ENCODE results near the gene LAMA3. TPM values are rescaled to one million over a fixed set of nuclear protein-coding genes. Genes with fewer than 3 reads are reported as not detected.

Gene LAMA3
- total RNA-seq, 1 experiment from 2014 or later = 5.6 TPM

DNA sequence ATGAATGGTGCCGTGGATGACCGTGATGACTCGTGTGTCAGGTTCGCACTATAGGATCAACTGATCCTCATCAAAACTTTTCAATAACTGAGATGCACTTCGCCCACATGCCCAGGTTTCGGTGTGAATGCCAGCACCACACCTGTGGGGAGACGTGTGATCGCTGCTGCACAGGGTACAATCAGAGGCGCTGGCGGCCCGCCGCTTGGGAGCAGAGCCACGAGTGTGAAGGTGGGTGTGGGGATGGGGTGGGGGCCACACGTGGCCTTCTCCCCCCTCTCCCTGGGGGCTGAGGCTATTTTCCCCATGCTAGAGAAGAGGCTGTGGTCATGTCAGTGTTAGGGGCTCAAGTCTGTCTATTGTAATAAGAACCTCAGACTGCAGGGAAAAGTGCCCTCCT lies 69.0 kb downstream of the LAMA3 start:
- intact Hi-C loops (cut with micrococcal nuclease) = no loop called here
- H2AFZ ChIP-seq (ENCODE audit: low read depth, low read length, poor library complexity, severe bottlenecking) = no peak overlapping the region
- no peaks in the 10 kb centered on the region for H3K9me3 ChIP-seq (ENCODE audit: control insufficient read depth in 1 of 2, insufficient read depth in 1 of 2, low read depth in 1 of 2, low read length in 2 of 2)
- ATAC-seq (no peak), DNase-seq (ENCODE audit: low read depth, low spot score) (no peak)
- TF ChIP-seq SIN3A (IDR thresholded peaks at IDR 0.05; ENCODE audit: low read depth) (no peak), EZH2phosphoT487 (IDR thresholded peaks at IDR 0.05; ENCODE audit: borderline replicate concordance) (no peak), POLR2AphosphoS5 (IDR thresholded peaks at IDR 0.05; ENCODE audit: low read depth, low read length) (no peak), CTCF (IDR thresholded peaks at IDR 0.05 in 2 of 3, conservative IDR thresholded peaks at IDR 0.05 in 1 of 3; ENCODE audit: borderline replicate concordance in 1 of 3, insufficient read depth in 1 of 3, low read depth in 2 of 3, low read length in 2 of 3) (no peak), CBX3 (IDR thresholded peaks at IDR 0.05; ENCODE audit: low read depth) (no peak)
- TF ChIP-seq, protein P1, sequence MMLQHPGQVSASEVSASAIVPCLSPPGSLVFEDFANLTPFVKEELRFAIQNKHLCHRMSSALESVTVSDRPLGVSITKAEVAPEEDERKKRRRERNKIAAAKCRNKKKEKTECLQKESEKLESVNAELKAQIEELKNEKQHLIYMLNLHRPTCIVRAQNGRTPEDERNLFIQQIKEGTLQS (IDR thresholded peaks at IDR 0.05) = no peak
- TF ChIP-seq, protein P2, sequence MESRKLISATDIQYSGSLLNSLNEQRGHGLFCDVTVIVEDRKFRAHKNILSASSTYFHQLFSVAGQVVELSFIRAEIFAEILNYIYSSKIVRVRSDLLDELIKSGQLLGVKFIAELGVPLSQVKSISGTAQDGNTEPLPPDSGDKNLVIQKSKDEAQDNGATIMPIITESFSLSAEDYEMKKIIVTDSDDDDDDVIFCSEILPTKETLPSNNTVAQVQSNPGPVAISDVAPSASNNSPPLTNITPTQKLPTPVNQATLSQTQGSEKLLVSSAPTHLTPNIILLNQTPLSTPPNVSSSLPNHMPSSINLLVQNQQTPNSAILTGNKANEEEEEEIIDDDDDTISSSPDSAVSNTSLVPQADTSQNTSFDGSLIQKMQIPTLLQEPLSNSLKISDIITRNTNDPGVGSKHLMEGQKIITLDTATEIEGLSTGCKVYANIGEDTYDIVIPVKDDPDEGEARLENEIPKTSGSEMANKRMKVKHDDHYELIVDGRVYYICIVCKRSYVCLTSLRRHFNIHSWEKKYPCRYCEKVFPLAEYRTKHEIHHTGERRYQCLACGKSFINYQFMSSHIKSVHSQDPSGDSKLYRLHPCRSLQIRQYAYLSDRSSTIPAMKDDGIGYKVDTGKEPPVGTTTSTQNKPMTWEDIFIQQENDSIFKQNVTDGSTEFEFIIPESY (IDR thresholded peaks at IDR 0.05; ENCODE audit: extremely low read depth, insufficient replicate concordance, low read length) = no peak
- CTCF ChIA-PET = no interaction called here
- H4K20me1 ChIP-seq (ENCODE audit: insufficient read depth) = no peaks in the 10 kb centered on the region
- no peak overlapping the region for H3K9ac ChIP-seq (ENCODE audit: low read length)
- POLR2A ChIA-PET = no interaction called here
- no peaks in the 10 kb centered on the region for H3K27me3 ChIP-seq (ENCODE audit: insufficient read depth, low read length)
- H3K4me3 ChIP-seq (replicated peaks in 1 of 2; ENCODE audit: low read depth in 1 of 2, low read length in 2 of 2) = no peak overlapping the region
- no TSS peak for BruUV-seq (replicated peaks)
- no peaks in the 10 kb centered on the region for H3K4me1 ChIP-seq (ENCODE audit: control insufficient read depth in 1 of 2, insufficient read depth in 2 of 2, low read length in 2 of 2)
- H3K27ac ChIP-seq (ENCODE audit: low read depth, low read length) = no peak overlapping the region
- no peaks in the 10 kb centered on the region for H3K79me2 ChIP-seq (ENCODE audit: insufficient read depth, low read length)
- H3K36me3 ChIP-seq (ENCODE audit: control insufficient read depth in 1 of 2, insufficient read depth in 2 of 2, low read length in 2 of 2) = no peaks in the 10 kb centered on the region
- H3K9me2 ChIP-seq (ENCODE audit: insufficient read depth) = no peaks in the 10 kb centered on the region
- RAD21 ChIA-PET (ENCODE audit: low non-redundant PET in 1 of 2, low total read pairs in 2 of 2, uncharacterized antibody in 2 of 2, unreplicated experiment in 2 of 2) = no interaction called here
- H3K4me2 ChIP-seq (ENCODE audit: low read length) = no peak overlapping the region

Measured in HCT116 (cell line).